Mesodermal cell (in vitro differentiated cells): ENCODE measurements around the gene ZCCHC8.
"Not testable (repeated sequence)": the region's sequence is repeated elsewhere in the genome, so short reads cannot be mapped to it uniquely, and the experiment has no call there.

Source experiments
- H3K27ac ChIP-seq: 2 replicates; pipeline ENCODE4 v1.7.0; 2013; ENCODE audit warnings: mild to moderate bottlenecking, low read depth, low read length, moderate library complexity; ENCODE audit not compliant: severe bottlenecking
- H3K36me3 ChIP-seq: 2 replicates; pipeline ENCODE4 v1.7.1; 2013; ENCODE audit warnings: mild to moderate bottlenecking, low read length, moderate library complexity; ENCODE audit not compliant: control insufficient read depth, insufficient read depth
- H3K4me1 ChIP-seq: one replicate; pipeline ENCODE4 v1.7.1; 2013; ENCODE audit warnings: mild to moderate bottlenecking, low read length; ENCODE audit not compliant: insufficient read depth, control insufficient read depth, poor library complexity, severe bottlenecking
- H3K4me3 ChIP-seq: 2 replicates; pipeline ENCODE4 v1.7.0; 2013; ENCODE audit warnings: low read length, control low read depth, mild to moderate bottlenecking; ENCODE audit not compliant: insufficient read depth, poor library complexity, severe bottlenecking; ENCODE audit errors: extremely low read depth
- H3K9me3 ChIP-seq: 2 replicates; pipeline ENCODE4 v1.7.1; 2013; ENCODE audit warnings: mild to moderate bottlenecking, low read length, moderate library complexity; ENCODE audit not compliant: control insufficient read depth
- WGBS, 2 experiments: methylation state at CpG; one replicate each; pipeline ENCODE4 v1.1.5; 2013; ENCODE audit warnings: missing lambda C conversion rate in 2 of 2; ENCODE audit not compliant: insufficient coverage in 2 of 2; 5-methylcytosine and 5-hydroxymethylcytosine counted together

Gene ZCCHC8

DNA sequence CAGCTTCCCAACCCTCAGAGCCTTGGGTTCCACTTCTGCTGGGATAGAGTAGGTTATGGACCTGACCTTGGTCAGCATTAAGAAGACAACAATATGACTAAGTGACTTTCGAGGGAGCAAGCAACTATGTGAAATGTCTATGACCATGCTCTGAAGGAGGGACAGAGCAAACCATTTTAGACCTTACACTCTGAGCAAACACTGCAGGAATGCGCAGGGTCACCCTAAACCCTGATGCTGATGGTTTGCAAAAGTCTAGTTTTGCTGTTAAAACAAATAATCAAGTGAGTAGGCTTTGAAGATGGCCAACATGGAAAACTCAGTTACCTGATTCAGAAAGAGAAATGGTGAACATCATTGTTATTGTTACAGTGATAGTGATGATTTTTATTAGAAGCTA, 8.7 kb downstream of the ZCCHC8 start:
- Histone ChIP-seq H3K9me3 (no peaks in the 10 kb centered on the region), H3K27ac (no peak overlapping the region), H3K4me1 (no peaks in the 10 kb centered on the region), H3K36me3 (peaks cover 83% of the 10 kb centered on the region), H3K4me3 (no peak overlapping the region)
- WGBS, 2 experiments, result 80 to 100% methylated on average over 1 of the region's 2 CpGs

DNA sequence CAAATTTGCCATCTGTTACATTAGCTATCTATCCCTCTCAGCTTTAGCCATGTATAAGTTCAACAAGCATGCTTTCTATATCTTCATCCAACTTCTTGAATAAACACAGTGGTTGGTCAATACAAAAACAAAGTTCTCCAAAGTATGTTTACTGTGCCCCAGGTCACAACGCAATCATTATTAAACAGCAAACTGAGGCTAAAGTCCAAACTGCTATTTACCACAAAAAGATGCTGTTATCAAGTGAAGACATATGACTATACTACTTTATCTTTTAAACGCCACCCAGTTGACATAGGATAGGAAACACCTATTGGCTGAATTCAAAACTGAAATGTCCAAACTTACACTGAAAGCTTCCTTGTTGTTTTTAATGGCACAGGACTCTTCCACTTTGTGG, 11.7 kb downstream of the ZCCHC8 start:
- Histone ChIP-seq H3K4me1 (no peaks in the 10 kb centered on the region), H3K4me3 (no peak overlapping the region), H3K27ac (no peak overlapping the region), H3K36me3 (peaks cover 88% of the 10 kb centered on the region), H3K9me3 (no peaks in the 10 kb centered on the region)
- WGBS, 2 experiments, result 86 to 100% methylated on average over 1 to 2 of the region's 2 CpGs

DNA sequence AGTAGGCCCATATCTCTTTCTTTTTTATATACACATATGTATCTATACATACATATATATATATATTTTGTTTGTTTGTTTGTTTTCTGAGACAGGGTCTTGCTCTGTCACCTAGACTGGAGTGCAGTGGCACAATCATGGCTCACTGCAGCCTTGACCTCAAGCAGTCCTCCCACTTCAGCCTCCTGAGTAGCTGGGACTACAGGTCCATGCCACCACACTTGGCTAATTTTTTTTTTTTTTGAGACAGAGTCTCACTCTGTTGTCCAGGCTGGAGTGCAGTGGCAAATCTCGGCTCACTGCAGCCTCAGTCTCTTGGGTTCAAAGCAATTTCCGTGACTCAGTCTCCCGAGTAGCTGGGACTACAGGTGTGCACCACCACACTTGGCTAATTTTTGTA, 12.9 kb downstream of the ZCCHC8 start:
- H3K36me3 ChIP-seq, result peaks cover 91% of the 10 kb centered on the region
- 88 to 96% methylated on average over 3 of the region's 3 CpGs for WGBS, 2 experiments
- not testable (repeated sequence) for H3K9me3 ChIP-seq, H3K4me3 ChIP-seq, H3K27ac ChIP-seq, H3K4me1 ChIP-seq

DNA sequence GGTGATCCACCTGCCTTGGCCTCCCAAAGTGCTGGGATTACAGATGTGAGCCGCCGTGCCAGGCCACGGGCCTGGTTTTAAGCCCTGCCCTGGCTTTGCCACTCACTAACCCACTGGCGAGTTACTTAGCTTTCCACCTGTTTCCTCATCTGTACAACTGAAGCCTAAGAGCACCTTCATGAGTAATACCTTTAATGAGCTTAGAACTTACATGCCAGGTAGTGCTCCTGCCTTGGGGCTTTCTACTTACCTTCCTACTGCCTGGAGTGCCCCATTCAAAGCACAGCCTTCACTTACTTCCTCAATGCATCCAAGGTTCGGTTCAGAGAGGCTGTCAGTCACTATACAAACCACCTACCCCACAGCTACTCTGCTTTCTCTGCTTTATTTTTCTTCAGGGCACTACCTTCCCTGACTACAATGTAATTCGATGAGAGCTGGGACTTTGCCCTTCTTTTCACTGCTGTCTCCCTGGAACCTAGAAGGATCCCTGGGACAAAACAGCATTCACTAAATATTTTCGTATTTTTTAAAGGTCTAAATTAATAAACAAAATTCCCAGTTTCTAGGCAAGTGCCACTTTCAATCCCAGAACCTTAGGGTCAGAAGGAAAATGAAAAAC, 13.8 kb downstream of the ZCCHC8 start:
- Histone ChIP-seq H3K36me3 (peaks cover 87% of the 10 kb centered on the region), H3K4me3 (no peak overlapping the region), H3K27ac (no peak overlapping the region), H3K9me3 (no peaks in the 10 kb centered on the region), H3K4me1 (no peaks in the 10 kb centered on the region)
- 95 to 100% methylated on average over 6 to 7 of the region's 7 CpGs for WGBS, 2 experiments

DNA sequence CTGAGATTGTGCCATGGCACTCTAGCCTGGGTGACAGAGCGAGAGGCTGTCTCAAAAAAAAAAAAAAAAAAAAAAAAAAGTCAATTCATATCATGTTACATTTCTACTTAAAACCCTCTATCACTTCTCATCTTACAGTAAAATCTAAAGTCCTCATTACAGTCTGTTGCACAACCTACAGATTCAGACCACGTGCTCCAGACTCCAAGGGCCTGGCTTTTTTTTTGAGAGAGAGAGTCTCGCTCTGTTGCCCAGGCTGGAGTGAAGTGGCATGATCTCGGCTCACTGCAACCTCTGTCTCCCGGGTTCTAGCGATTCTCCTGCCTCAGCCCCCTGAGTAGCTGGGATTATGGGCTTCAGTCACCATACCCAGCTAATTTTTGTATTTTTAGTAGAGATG, 14.4 kb downstream of the ZCCHC8 start:
- H3K36me3 ChIP-seq, result peaks cover 88% of the 10 kb centered on the region
- 94% methylated on average over 2 of the region's 6 CpGs; no CpG with 5 or more reads in 1 of the 2 experiments for WGBS, 2 experiments
- H3K27ac ChIP-seq, H3K9me3 ChIP-seq, H3K4me1 ChIP-seq, H3K4me3 ChIP-seq: not testable (repeated sequence)

DNA sequence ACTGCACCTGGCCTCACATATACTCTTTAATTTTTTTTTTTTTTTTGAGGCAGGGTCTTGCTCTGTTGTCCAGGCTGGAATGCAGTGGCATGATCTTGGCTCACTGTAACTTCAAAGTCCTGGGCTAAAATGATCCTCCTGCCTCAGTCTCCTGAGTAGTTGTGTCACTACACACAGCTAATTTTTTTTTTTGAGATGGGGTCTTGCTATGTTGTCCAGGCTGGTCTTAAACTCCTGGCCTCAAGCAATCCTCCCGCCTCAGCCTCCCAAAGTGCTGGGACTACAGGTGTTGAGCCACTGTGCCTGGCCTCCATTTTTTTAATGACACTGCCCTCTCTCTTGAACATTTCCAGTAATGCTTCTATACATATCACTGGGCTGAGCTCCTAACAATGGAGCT, 16.3 kb downstream of the ZCCHC8 start:
- peaks cover 92% of the 10 kb centered on the region for H3K36me3 ChIP-seq
- not testable (repeated sequence) for H3K4me1 ChIP-seq, H3K27ac ChIP-seq, H3K9me3 ChIP-seq, H3K4me3 ChIP-seq
- 80 to 100% methylated on average over 1 of the region's 1 CpG for WGBS, 2 experiments

DNA sequence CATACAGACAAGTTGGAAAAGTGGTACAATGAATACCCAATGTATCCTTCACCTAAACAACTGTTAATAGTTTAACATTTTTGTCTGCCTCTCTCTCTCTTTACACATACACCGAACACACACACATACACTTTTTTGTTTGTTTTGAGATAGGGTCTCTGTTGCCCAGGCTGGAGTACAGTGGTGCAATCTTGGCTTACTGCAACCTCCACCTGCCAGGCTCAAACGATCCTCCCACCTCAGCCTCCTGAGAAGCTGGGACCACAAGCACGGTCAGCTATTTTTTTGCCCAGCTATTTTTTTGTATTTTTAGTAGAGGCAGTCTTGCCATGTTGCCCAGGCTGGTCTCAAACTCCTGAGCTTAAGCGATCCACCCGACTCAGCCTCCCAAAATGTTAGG, 16.8 kb downstream of the ZCCHC8 start:
- Histone ChIP-seq H3K36me3 (peaks cover 92% of the 10 kb centered on the region), H3K9me3 (no peaks in the 10 kb centered on the region), H3K4me3 (no peak overlapping the region), H3K27ac (no peak overlapping the region), H3K4me1 (no peaks in the 10 kb centered on the region)
- WGBS, 2 experiments, result 85 to 93% methylated on average over 3 of the region's 5 CpGs

DNA sequence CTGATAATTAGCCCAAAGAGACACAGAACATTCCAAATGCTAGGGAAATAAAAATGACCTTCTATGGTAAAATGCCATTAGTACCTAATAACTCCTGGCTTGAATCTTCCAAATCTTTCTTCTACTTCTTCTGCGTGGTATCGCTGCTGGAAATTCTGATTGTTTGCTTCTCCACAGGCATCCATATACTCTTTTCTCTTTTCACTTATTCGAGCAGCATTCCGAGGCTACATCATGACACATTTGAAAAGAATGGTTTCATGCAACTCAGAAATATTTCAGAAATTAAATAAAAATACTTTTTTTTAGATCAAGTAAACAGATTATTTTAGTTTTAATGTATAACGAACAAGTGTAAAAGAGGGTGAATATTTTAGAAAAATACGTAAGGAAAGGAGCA, 18.9 kb downstream of the ZCCHC8 start:
- no peaks in the 10 kb centered on the region for H3K4me1 ChIP-seq
- H3K4me3 ChIP-seq, result no peak overlapping the region
- H3K9me3 ChIP-seq, result no peaks in the 10 kb centered on the region
- no peak overlapping the region for H3K27ac ChIP-seq
- 97 to 100% methylated on average over 2 of the region's 6 CpGs for WGBS, 2 experiments
- H3K36me3 ChIP-seq, result peaks cover 94% of the 10 kb centered on the region

DNA sequence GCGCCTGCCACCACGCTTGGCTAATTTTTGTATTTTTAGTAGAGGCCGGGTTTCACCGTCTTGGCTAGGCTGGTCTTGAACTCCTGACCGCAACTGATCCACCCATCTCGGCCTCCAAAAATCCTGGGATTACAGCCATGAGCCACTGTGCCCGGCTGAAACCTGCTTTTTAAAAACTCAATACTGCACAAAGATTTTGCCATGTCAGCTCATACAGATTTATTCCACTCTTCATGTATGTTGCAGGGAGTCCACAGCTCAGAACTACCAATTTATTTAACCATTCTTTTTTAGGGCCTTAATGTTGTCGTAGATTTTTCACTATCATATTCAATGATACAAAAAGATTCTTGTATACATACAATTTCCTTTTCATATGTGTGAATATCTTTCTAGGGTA, 20.0 kb downstream of the ZCCHC8 start:
- Histone ChIP-seq H3K36me3 (peaks cover 95% of the 10 kb centered on the region), H3K4me3 (no peak overlapping the region), H3K4me1 (no peaks in the 10 kb centered on the region), H3K9me3 (no peaks in the 10 kb centered on the region), H3K27ac (no peak overlapping the region)
- WGBS, 2 experiments, result 96 to 99% methylated on average over 7 of the region's 8 CpGs

DNA sequence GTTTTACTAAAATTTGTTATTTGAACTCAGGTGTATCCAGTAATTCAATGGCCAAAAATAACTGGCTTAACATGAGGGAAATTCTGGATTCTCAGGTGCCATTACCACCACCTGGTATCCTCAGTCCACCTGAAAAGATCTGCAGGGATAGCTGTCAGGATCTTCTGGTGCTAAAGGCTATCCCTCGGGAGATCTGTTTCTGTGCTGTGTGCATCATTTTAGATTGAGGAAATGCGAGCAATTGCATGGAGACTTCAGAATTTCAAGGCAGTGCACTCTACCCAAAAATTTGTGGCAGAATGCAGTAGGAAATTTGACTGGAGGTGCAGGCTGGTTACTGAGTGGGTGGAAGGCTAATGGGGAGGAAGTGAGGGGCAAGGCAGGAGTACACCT, 26.4 kb downstream of the ZCCHC8 start:
- no peaks in the 10 kb centered on the region for H3K9me3 ChIP-seq
- no peak overlapping the region for H3K27ac ChIP-seq
- H3K4me3 ChIP-seq, result no peak overlapping the region
- peaks cover 5% of the 10 kb centered on the region for H3K4me1 ChIP-seq
- peaks cover 79% of the 10 kb centered on the region for H3K36me3 ChIP-seq
- WGBS, 2 experiments, result 95 to 96% methylated on average over 2 of the region's 2 CpGs

DNA sequence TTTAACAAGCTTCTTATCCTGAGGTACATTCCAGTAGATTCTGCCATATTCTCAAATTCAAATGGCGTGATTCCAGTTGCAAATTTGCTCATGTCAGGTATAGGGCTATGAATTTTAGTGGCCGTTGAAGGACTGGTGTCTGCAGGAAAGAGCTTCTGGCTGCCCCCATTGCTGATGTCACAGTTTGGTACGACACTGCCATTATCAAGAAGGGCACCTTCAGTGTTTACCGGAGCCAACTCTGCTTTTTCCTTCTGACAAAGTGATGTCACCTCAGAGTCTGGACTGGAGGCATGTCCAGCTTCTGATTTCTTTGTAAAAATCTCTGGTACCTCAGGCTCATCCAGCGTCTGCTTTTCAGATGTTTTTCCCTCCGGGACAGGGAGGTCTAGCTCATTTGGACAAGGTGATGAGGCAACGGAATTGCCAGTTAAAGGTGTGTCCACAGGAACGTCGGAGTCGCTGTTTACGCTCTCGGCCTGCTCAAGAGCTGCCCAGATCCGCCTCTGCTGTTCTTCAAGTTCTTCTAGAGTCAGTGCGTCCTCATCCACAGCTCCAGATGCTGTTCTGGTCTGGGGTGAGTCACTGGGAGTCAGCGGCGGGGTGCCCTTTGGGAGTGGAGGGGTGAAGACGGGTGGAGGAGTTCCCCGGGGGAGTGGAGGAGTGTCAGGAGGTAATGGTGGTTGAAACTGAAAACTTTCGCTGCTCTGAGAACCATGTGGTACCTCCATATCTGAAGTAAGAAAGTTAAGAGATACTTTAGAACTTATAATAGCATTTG, 27.0 kb downstream of the ZCCHC8 start:
- no peaks in the 10 kb centered on the region for H3K9me3 ChIP-seq
- 93 to 96% methylated on average over 14 to 17 of the region's 19 CpGs for WGBS, 2 experiments
- H3K36me3 ChIP-seq, result peaks cover 73% of the 10 kb centered on the region
- peaks cover 5% of the 10 kb centered on the region for H3K4me1 ChIP-seq
- no peak overlapping the region for H3K4me3 ChIP-seq
- H3K27ac ChIP-seq, result no peak overlapping the region
